ENCODE data around the gene NCR1. TPM values are rescaled to one million over a fixed set of nuclear protein-coding genes. Genes with fewer than 3 reads are reported as not detected.
"Not testable (repeated sequence)": the region's sequence is repeated elsewhere in the genome, so short reads cannot be mapped to it uniquely, and the experiment has no call there.

NCR1 gene
- total RNA-seq, 6 experiments from 2014 or later, result 0.22 to 0.93 (median 0.58) TPM; not detected in 3

- DNase-seq, result no peak
These were observed 17.3 kb downstream of the NCR1 start for GRCh38 chr19:54923276-54923675.

GRCh38 chr19:54928299-54928698 is 22.4 kb downstream of the NCR1 start:
- ATAC-seq (no peak), DNase-seq (no peak)
- Histone ChIP-seq H3K4me1 (no peaks in the 10 kb centered on the region), H3K4me3 (no peak overlapping the region), H3K27ac (no peak overlapping the region), H3K9me3 (no peaks in the 10 kb centered on the region), H3K27me3 (no peaks in the 10 kb centered on the region), H3K36me3 (no peaks in the 10 kb centered on the region)
- TF ChIP-seq POLR2A (IDR thresholded peaks at IDR 0.05) (no peak), CTCF (IDR thresholded peaks at IDR 0.05) (no peak)
- intact Hi-C loops (cut with DNase I), result no loop called here
- WGBS (ENCODE audit: insufficient coverage, low coverage, low lambda C conversion rate, missing lambda C conversion rate), result 80% methylated on average over 2 of the region's 2 CpGs

More at GRCh38 chr19:54923276-54923675, 17.3 kb downstream of the NCR1 start:
- intact Hi-C loops (cut with DNase I), result no loop called here
- Histone ChIP-seq H3K36me3 (no peaks in the 10 kb centered on the region), H3K27me3 (no peaks in the 10 kb centered on the region), H3K27ac (no peak overlapping the region), H3K9me3 (no peaks in the 10 kb centered on the region), H3K4me1 (no peaks in the 10 kb centered on the region), H3K4me3 (no peak overlapping the region)
- no peak for TF ChIP-seq CTCF (IDR thresholded peaks at IDR 0.05)
- TF ChIP-seq POLR2A (IDR thresholded peaks at IDR 0.05), result no peak
- no peak for ATAC-seq
- 45% methylated on average over 8 of the region's 9 CpGs for WGBS (ENCODE audit: insufficient coverage, low coverage, low lambda C conversion rate, missing lambda C conversion rate)

GRCh38 chr19:54937926-54938325 is 32.0 kb downstream of the NCR1 start:
- DNase-seq (no peak), ATAC-seq (no peak)
- Histone ChIP-seq H3K27ac (no peak overlapping the region), H3K9me3 (no peaks in the 10 kb centered on the region), H3K4me1 (no peaks in the 10 kb centered on the region), H3K36me3 (no peaks in the 10 kb centered on the region), H3K4me3 (no peak overlapping the region), H3K27me3 (no peaks in the 10 kb centered on the region)
- intact Hi-C loops (cut with DNase I), result no loop called here
- 57% methylated on average over 8 of the region's 9 CpGs for WGBS (ENCODE audit: insufficient coverage, low coverage, low lambda C conversion rate, missing lambda C conversion rate)
- no peak for TF ChIP-seq CTCF (IDR thresholded peaks at IDR 0.05)
- TF ChIP-seq POLR2A (IDR thresholded peaks at IDR 0.05), result no peak

- no peak overlapping the region for H3K4me3 ChIP-seq
- intact Hi-C loops (cut with DNase I), result no loop called here
- 62% methylated on average over 11 of the region's 11 CpGs for WGBS (ENCODE audit: insufficient coverage, low coverage, low lambda C conversion rate, missing lambda C conversion rate)
- H3K27me3 ChIP-seq, result no peaks in the 10 kb centered on the region
- no peaks in the 10 kb centered on the region for H3K36me3 ChIP-seq
- ATAC-seq (no peak), DNase-seq (no peak)
- no peaks in the 10 kb centered on the region for H3K9me3 ChIP-seq
- H3K27ac ChIP-seq, result no peak overlapping the region
- TF ChIP-seq CTCF (IDR thresholded peaks at IDR 0.05) (no peak), POLR2A (IDR thresholded peaks at IDR 0.05) (no peak)
- no peaks in the 10 kb centered on the region for H3K4me1 ChIP-seq
These were observed 33.0 kb downstream of the NCR1 start for GRCh38 chr19:54938906-54939305.

- no CpG with 5 or more reads among the region's 28 CpGs for WGBS (ENCODE audit: insufficient coverage, low coverage, low lambda C conversion rate, missing lambda C conversion rate)
- not testable (repeated sequence) for ATAC-seq, H3K27me3 ChIP-seq
These were observed 33.6 kb downstream of the NCR1 start for GRCh38 chr19:54939538-54939937.

GRCh38 chr19:54943772-54944361 is 37.9 kb downstream of the NCR1 start:
- 36% methylated on average over 4 of the region's 11 CpGs for WGBS (ENCODE audit: insufficient coverage, low coverage, low lambda C conversion rate, missing lambda C conversion rate)
- intact Hi-C loops (cut with DNase I), result not testable (repeated sequence)

More at GRCh38 chr19:54939538-54939937, 33.6 kb downstream of the NCR1 start:
- H3K4me3 ChIP-seq; DNase-seq; intact Hi-C loops (cut with DNase I); H3K4me1 ChIP-seq; H3K27ac ChIP-seq; H3K36me3 ChIP-seq; H3K9me3 ChIP-seq: not testable (repeated sequence)

More at GRCh38 chr19:54943772-54944361, 37.9 kb downstream of the NCR1 start:
- H3K9me3 ChIP-seq, H3K27me3 ChIP-seq, H3K4me1 ChIP-seq, DNase-seq, ATAC-seq, H3K36me3 ChIP-seq, H3K4me3 ChIP-seq, H3K27ac ChIP-seq: not testable (repeated sequence)

Measured in right lobe of liver (tissue), 6 donors.